Immature natural killer cell (primary cell): ENCODE data around the gene PDZRN3. TPM values are rescaled to one million over a fixed set of nuclear protein-coding genes. Genes with fewer than 3 reads are reported as not detected.

Experiments
- DNase-seq, 3 donors: peaks; one replicate each; pipeline ENCODE4 v3.0.0; 2022; ENCODE audit warnings: mixed read lengths in 1 of 3
- H3K27ac Mint-ChIP-seq, 6 donors: one replicate each; pipeline ENCODE4 v1.8.0; 2020; ENCODE audit warnings: mixed read lengths in 6 of 6, mild to moderate bottlenecking in 5 of 6, inconsistent platforms in 4 of 6, moderate library complexity in 3 of 6
- H3K27me3 Mint-ChIP-seq, 3 donors: one replicate each; pipeline ENCODE4 v1.8.0; 2020 to 2021; ENCODE audit warnings: low read depth in 3 of 3, mild to moderate bottlenecking in 3 of 3, mixed read lengths in 3 of 3, moderate library complexity in 3 of 3, inconsistent platforms in 1 of 3
- H3K36me3 Mint-ChIP-seq, 3 donors: one replicate each; pipeline ENCODE4 v1.8.0; 2020; ENCODE audit warnings: mixed read lengths in 3 of 3, inconsistent platforms in 2 of 3, mild to moderate bottlenecking in 2 of 3
- H3K4me1 Mint-ChIP-seq, 2 donors: one replicate each; pipeline ENCODE4 v1.8.0; 2020; ENCODE audit warnings: inconsistent platforms in 2 of 2, mild to moderate bottlenecking in 2 of 2, mixed read lengths in 2 of 2, moderate library complexity in 1 of 2
- H3K4me3 Mint-ChIP-seq, 5 donors: one replicate each; pipeline ENCODE4 v1.8.0; 2020; ENCODE audit warnings: mild to moderate bottlenecking in 5 of 5, mixed read lengths in 5 of 5, inconsistent platforms in 3 of 5, moderate library complexity in 3 of 5
- H3K9me3 Mint-ChIP-seq, 6 donors: one replicate each; pipeline ENCODE4 v1.8.0; 2020; ENCODE audit warnings: mild to moderate bottlenecking in 6 of 6, mixed read lengths in 6 of 6, inconsistent platforms in 4 of 6, moderate library complexity in 3 of 6
- polyA plus RNA-seq, 3 donors: library from polyadenylated mRNA; unstranded; fragments of 300-500 nt; fragmentation: Illumina TruSeq; gene quantifications; one replicate each; pipeline ENCODE4 v1.2.3, GENCODE V29; 2021

The PDZRN3 gene
- polyA plus RNA-seq, 3 donors from 2014 or later = not detected

- H3K27ac Mint-ChIP-seq = no peak overlapping the region
Observed at GRCh38 chr3:73491287-73491662, 133.5 kb downstream of the PDZRN3 start.

GRCh38 chr3:73490453-73491286, 134.1 kb downstream of the PDZRN3 start:
- H3K27me3 Mint-ChIP-seq = peaks cover 5 to 7% (median 5%) of the 10 kb centered on the region in 3 donors
- H3K9me3 Mint-ChIP-seq = no peaks in the 10 kb centered on the region
- DNase-seq = no peak
- H3K27ac Mint-ChIP-seq = no peak overlapping the region
- no peaks in the 10 kb centered on the region for H3K36me3 Mint-ChIP-seq
- no peak overlapping the region for H3K4me3 Mint-ChIP-seq
- no peaks in the 10 kb centered on the region for H3K4me1 Mint-ChIP-seq

More at GRCh38 chr3:73491287-73491662, 133.5 kb downstream of the PDZRN3 start:
- Mint-ChIP-seq H3K4me1 (no peaks in the 10 kb centered on the region), H3K36me3 (no peaks in the 10 kb centered on the region), H3K27me3 (peaks cover 5 to 7% (median 5%) of the 10 kb centered on the region in 3 donors), H3K4me3 (no peak overlapping the region), H3K9me3 (no peaks in the 10 kb centered on the region)
- no peak for DNase-seq

- peaks cover 0 to 3% (median 0%) of the 10 kb centered on the region in 6 donors for H3K9me3 Mint-ChIP-seq
- no peak for DNase-seq
- H3K4me3 Mint-ChIP-seq = no peak overlapping the region
- H3K27me3 Mint-ChIP-seq = peaks cover under 1 to 6% (median 3%) of the 10 kb centered on the region in 3 donors
- no peak overlapping the region for H3K27ac Mint-ChIP-seq
- H3K4me1 Mint-ChIP-seq = no peaks in the 10 kb centered on the region
- no peaks in the 10 kb centered on the region for H3K36me3 Mint-ChIP-seq
Observed at GRCh38 chr3:73485877-73486330, 138.8 kb downstream of the PDZRN3 start.

GRCh38 chr3:73484656-73485248, 140.0 kb downstream of the PDZRN3 start:
- Mint-ChIP-seq H3K27ac (no peak overlapping the region), H3K9me3 (peaks cover 0 to 3% (median 0%) of the 10 kb centered on the region in 6 donors), H3K27me3 (peaks cover 0 to 6% (median 3%) of the 10 kb centered on the region in 3 donors), H3K4me3 (no peak overlapping the region), H3K36me3 (no peaks in the 10 kb centered on the region), H3K4me1 (no peaks in the 10 kb centered on the region)
- DNase-seq = no peak

- Mint-ChIP-seq H3K27me3 (peaks cover 0 to 6% (median 5%) of the 10 kb centered on the region in 3 donors), H3K4me1 (no peaks in the 10 kb centered on the region)
Observed at GRCh38 chr3:73481888-73482287, 142.9 kb downstream of the PDZRN3 start.

GRCh38 chr3:73480187-73480672, 144.5 kb downstream of the PDZRN3 start:
- H3K9me3 Mint-ChIP-seq = peaks cover 0 to 10% (median 0%) of the 10 kb centered on the region in 6 donors
- peaks cover 0 to 8% (median 5%) of the 10 kb centered on the region in 3 donors for H3K27me3 Mint-ChIP-seq
- no peak overlapping the region for H3K4me3 Mint-ChIP-seq
- DNase-seq = no peak
- H3K4me1 Mint-ChIP-seq = no peaks in the 10 kb centered on the region
- no peak overlapping the region for H3K27ac Mint-ChIP-seq
- no peaks in the 10 kb centered on the region for H3K36me3 Mint-ChIP-seq

More at GRCh38 chr3:73481888-73482287, 142.9 kb downstream of the PDZRN3 start:
- H3K27ac Mint-ChIP-seq = no peak overlapping the region
- no peak for DNase-seq
- no peaks in the 10 kb centered on the region for H3K36me3 Mint-ChIP-seq
- H3K4me3 Mint-ChIP-seq = no peak overlapping the region
- H3K9me3 Mint-ChIP-seq = peaks cover 0 to 3% (median 0%) of the 10 kb centered on the region in 6 donors

GRCh38 chr3:73479325-73479724, 145.4 kb downstream of the PDZRN3 start:
- H3K4me3 Mint-ChIP-seq = no peak overlapping the region
- no peak for DNase-seq
- peaks cover 0 to 10% (median 0%) of the 10 kb centered on the region in 6 donors for H3K9me3 Mint-ChIP-seq
- H3K27me3 Mint-ChIP-seq = peaks cover 0 to 8% (median 5%) of the 10 kb centered on the region in 3 donors
- H3K36me3 Mint-ChIP-seq = no peaks in the 10 kb centered on the region
- H3K27ac Mint-ChIP-seq = no peak overlapping the region
- H3K4me1 Mint-ChIP-seq = no peaks in the 10 kb centered on the region

GRCh38 chr3:73478858-73479257, 145.9 kb downstream of the PDZRN3 start:
- Mint-ChIP-seq H3K9me3 (peaks cover 0 to 10% (median 0%) of the 10 kb centered on the region in 6 donors), H3K4me3 (no peak overlapping the region), H3K27me3 (peaks cover 0 to 8% (median 5%) of the 10 kb centered on the region in 3 donors), H3K4me1 (no peaks in the 10 kb centered on the region), H3K36me3 (no peaks in the 10 kb centered on the region), H3K27ac (no peak overlapping the region)
- DNase-seq = no peak

GRCh38 chr3:73475717-73476116, 149.0 kb downstream of the PDZRN3 start:
- no peak for DNase-seq
- H3K9me3 Mint-ChIP-seq = peaks cover 0 to 10% (median 0%) of the 10 kb centered on the region in 6 donors
- H3K27me3 Mint-ChIP-seq = peaks cover 0 to 9% (median 4%) of the 10 kb centered on the region in 3 donors
- no peak overlapping the region for H3K4me3 Mint-ChIP-seq
- H3K27ac Mint-ChIP-seq = no peak overlapping the region
- no peaks in the 10 kb centered on the region for H3K4me1 Mint-ChIP-seq
- H3K36me3 Mint-ChIP-seq = no peaks in the 10 kb centered on the region

GRCh38 chr3:73475175-73475574, 149.6 kb downstream of the PDZRN3 start:
- DNase-seq = no peak
- no peaks in the 10 kb centered on the region for H3K4me1 Mint-ChIP-seq
- peaks cover 0 to 10% (median 0%) of the 10 kb centered on the region in 6 donors for H3K9me3 Mint-ChIP-seq
- no peak overlapping the region for H3K27ac Mint-ChIP-seq
- H3K4me3 Mint-ChIP-seq = no peak overlapping the region
- peaks cover 0 to 9% (median 4%) of the 10 kb centered on the region in 3 donors for H3K27me3 Mint-ChIP-seq
- no peaks in the 10 kb centered on the region for H3K36me3 Mint-ChIP-seq

GRCh38 chr3:73474619-73475018, 150.1 kb downstream of the PDZRN3 start:
- H3K27me3 Mint-ChIP-seq = peaks cover 0 to 7% (median 3%) of the 10 kb centered on the region in 3 donors
- H3K4me1 Mint-ChIP-seq = no peaks in the 10 kb centered on the region
- no peak for DNase-seq
- no peak overlapping the region for H3K4me3 Mint-ChIP-seq
- peaks cover 0 to 10% (median 0%) of the 10 kb centered on the region in 6 donors for H3K9me3 Mint-ChIP-seq
- H3K27ac Mint-ChIP-seq = no peak overlapping the region
- H3K36me3 Mint-ChIP-seq = no peaks in the 10 kb centered on the region

- Mint-ChIP-seq H3K4me1 (no peaks in the 10 kb centered on the region), H3K27me3 (peaks cover 0 to 6% (median 2%) of the 10 kb centered on the region in 3 donors), H3K9me3 (peaks cover 0 to 10% (median 0%) of the 10 kb centered on the region in 6 donors), H3K36me3 (no peaks in the 10 kb centered on the region), H3K4me3 (no peak overlapping the region), H3K27ac (no peak overlapping the region)
- DNase-seq = no peak
Observed at GRCh38 chr3:73473898-73474416, 150.8 kb downstream of the PDZRN3 start.

- H3K27me3 Mint-ChIP-seq = peaks cover 0 to 6% (median 2%) of the 10 kb centered on the region in 3 donors
- H3K4me1 Mint-ChIP-seq = no peaks in the 10 kb centered on the region
- H3K9me3 Mint-ChIP-seq = peaks cover 0 to 10% (median 0%) of the 10 kb centered on the region in 6 donors
- H3K36me3 Mint-ChIP-seq = no peaks in the 10 kb centered on the region
- no peak overlapping the region for H3K27ac Mint-ChIP-seq
- H3K4me3 Mint-ChIP-seq = no peak overlapping the region
- no peak for DNase-seq
Observed at GRCh38 chr3:73473181-73473897, 151.4 kb downstream of the PDZRN3 start.
